Mesothelial cell of epicardium (in vitro differentiated cells): ENCODE results near the gene CPSF4L. TPM values are rescaled to one million over a fixed set of nuclear protein-coding genes. Genes with fewer than 3 reads are reported as not detected.

Experiments used
- DNase-seq, 2 experiments: peaks; one replicate each; pipeline ENCODE4 v3.0.0; 2021; ENCODE audit warnings: low spot score in 2 of 2; ENCODE audit not compliant: unreplicated experiment in 2 of 2
- H3K27ac Mint-ChIP-seq: 2 replicates; pipeline ENCODE4 v1.8.0; 2021; ENCODE audit warnings: mixed read lengths
- H3K27me3 Mint-ChIP-seq: 2 replicates; pipeline ENCODE4 v1.8.0; 2021; ENCODE audit warnings: low read depth, mixed read lengths
- H3K36me3 Mint-ChIP-seq: 2 replicates; pipeline ENCODE4 v1.8.0; 2021; ENCODE audit warnings: mixed read lengths
- H3K4me1 Mint-ChIP-seq: 2 replicates; pipeline ENCODE4 v1.8.0; 2021; ENCODE audit warnings: mixed read lengths
- H3K4me3 Mint-ChIP-seq: 2 replicates; pipeline ENCODE4 v1.8.0; 2021; ENCODE audit warnings: mild to moderate bottlenecking, moderate library complexity, mixed read lengths
- H3K9me3 Mint-ChIP-seq: 2 replicates; pipeline ENCODE4 v1.8.0; 2021; ENCODE audit warnings: mixed read lengths
- CTCF ChIP-seq: fragments of 200-600 bp; sonication (generic); IDR thresholded peaks from one replicate; pipeline ENCODE4 v1.5.0; 2021; ENCODE audit warnings: antibody characterized with exemption; ENCODE audit not compliant: unreplicated experiment
- total RNA-seq: library from RNA; stranded (reverse); gene quantifications from 3 replicates; pipeline ENCODE4 v1.2.1, GENCODE V29; 2021

Gene CPSF4L
- total RNA-seq, 1 donor from 2014 or later = 0.40 TPM

GRCh38 chr17:73271072-73271471 lies 9.4 kb upstream of the CPSF4L start:
- Mint-ChIP-seq H3K27me3 (no peaks in the 10 kb centered on the region), H3K36me3 (no peaks in the 10 kb centered on the region), H3K4me3 (no peak overlapping the region), H3K4me1 (peaks cover 3% of the 10 kb centered on the region), H3K9me3 (no peaks in the 10 kb centered on the region), H3K27ac (no peak overlapping the region)
- DNase-seq = no peak
- TF ChIP-seq CTCF = no peak

- H3K4me3 Mint-ChIP-seq = no peak overlapping the region
- DNase-seq = no peak
- H3K36me3 Mint-ChIP-seq = no peaks in the 10 kb centered on the region
- no peaks in the 10 kb centered on the region for H3K27me3 Mint-ChIP-seq
- H3K27ac Mint-ChIP-seq = no peak overlapping the region
- no peak for TF ChIP-seq CTCF
- H3K9me3 Mint-ChIP-seq = no peaks in the 10 kb centered on the region
- H3K4me1 Mint-ChIP-seq = no peaks in the 10 kb centered on the region
Measured at GRCh38 chr17:73269791-73270190, 8.1 kb upstream of the CPSF4L start.

- no peaks in the 10 kb centered on the region for H3K36me3 Mint-ChIP-seq
- no peak for TF ChIP-seq CTCF
- H3K9me3 Mint-ChIP-seq = no peaks in the 10 kb centered on the region
- no peak for DNase-seq
- H3K27ac Mint-ChIP-seq = no peak overlapping the region
- H3K27me3 Mint-ChIP-seq = no peaks in the 10 kb centered on the region
- no peaks in the 10 kb centered on the region for H3K4me1 Mint-ChIP-seq
- no peak overlapping the region for H3K4me3 Mint-ChIP-seq
Measured at GRCh38 chr17:73269329-73269615, 7.6 kb upstream of the CPSF4L start.

GRCh38 chr17:73268582-73269328 lies 7.1 kb upstream of the CPSF4L start:
- Mint-ChIP-seq H3K4me3 (no peak overlapping the region), H3K27ac (no peak overlapping the region), H3K9me3 (no peaks in the 10 kb centered on the region), H3K27me3 (no peaks in the 10 kb centered on the region), H3K4me1 (no peaks in the 10 kb centered on the region), H3K36me3 (no peaks in the 10 kb centered on the region)
- TF ChIP-seq CTCF = no peak
- DNase-seq = no peak

GRCh38 chr17:73267648-73268537 lies 6.2 kb upstream of the CPSF4L start:
- H3K4me3 Mint-ChIP-seq = no peak overlapping the region
- H3K36me3 Mint-ChIP-seq = no peaks in the 10 kb centered on the region
- no peaks in the 10 kb centered on the region for H3K9me3 Mint-ChIP-seq
- H3K27me3 Mint-ChIP-seq = no peaks in the 10 kb centered on the region
- peaks cover 7% of the 10 kb centered on the region for H3K4me1 Mint-ChIP-seq
- no peak for TF ChIP-seq CTCF
- H3K27ac Mint-ChIP-seq = no peak overlapping the region
- DNase-seq = no peak
